GM10266 (cell line): ENCODE data around the gene POLR2M.

Source experiments
- DNase-seq: peaks from one replicate; pipeline ENCODE4 v3.0.0; 2012; ENCODE audit errors: extremely low spot score
- TF ChIP-seq, protein P1 (sequence below): IDR thresholded peaks from 2 replicates; pipeline ENCODE4 v1.5.1; 2012; ENCODE audit warnings: mild to moderate bottlenecking, low read depth; ENCODE audit not compliant: control insufficient read depth, insufficient read depth; ENCODE audit errors: missing control alignments

POLR2M gene

DNA sequence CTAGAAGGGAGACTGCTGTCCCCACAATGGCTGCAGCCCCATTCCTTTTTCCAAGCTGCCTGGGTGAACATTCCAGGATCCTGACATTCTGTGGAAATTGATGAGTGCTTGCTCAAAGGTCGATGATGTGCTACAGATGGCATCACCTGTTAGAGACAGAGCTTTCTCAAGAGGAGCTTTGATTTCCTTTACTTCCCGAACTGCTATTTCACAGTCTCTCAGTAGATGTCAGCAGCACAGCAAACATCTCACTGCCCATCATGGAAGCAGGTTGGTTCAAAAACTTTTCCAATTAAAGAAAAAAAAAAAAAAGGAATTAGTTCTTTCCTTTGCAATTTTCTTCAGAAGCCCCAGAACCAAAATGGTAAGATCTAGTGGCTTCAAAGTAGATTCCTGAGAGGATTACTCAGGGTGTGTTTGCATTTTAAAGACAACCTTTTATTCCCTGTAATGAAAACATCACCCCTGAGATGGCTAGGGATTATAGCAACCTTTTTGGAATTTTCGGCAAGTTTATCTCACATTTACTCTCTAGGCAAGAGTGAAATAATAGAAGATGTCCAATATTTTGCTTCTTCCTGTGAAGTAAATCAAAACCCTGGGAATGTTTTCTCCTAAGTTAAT lies 44.8 kb downstream of the POLR2M start:
- TF ChIP-seq, protein P1, sequence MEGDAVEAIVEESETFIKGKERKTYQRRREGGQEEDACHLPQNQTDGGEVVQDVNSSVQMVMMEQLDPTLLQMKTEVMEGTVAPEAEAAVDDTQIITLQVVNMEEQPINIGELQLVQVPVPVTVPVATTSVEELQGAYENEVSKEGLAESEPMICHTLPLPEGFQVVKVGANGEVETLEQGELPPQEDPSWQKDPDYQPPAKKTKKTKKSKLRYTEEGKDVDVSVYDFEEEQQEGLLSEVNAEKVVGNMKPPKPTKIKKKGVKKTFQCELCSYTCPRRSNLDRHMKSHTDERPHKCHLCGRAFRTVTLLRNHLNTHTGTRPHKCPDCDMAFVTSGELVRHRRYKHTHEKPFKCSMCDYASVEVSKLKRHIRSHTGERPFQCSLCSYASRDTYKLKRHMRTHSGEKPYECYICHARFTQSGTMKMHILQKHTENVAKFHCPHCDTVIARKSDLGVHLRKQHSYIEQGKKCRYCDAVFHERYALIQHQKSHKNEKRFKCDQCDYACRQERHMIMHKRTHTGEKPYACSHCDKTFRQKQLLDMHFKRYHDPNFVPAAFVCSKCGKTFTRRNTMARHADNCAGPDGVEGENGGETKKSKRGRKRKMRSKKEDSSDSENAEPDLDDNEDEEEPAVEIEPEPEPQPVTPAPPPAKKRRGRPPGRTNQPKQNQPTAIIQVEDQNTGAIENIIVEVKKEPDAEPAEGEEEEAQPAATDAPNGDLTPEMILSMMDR: peak; percentile 54
- peak; percentile 17 for DNase-seq

DNA sequence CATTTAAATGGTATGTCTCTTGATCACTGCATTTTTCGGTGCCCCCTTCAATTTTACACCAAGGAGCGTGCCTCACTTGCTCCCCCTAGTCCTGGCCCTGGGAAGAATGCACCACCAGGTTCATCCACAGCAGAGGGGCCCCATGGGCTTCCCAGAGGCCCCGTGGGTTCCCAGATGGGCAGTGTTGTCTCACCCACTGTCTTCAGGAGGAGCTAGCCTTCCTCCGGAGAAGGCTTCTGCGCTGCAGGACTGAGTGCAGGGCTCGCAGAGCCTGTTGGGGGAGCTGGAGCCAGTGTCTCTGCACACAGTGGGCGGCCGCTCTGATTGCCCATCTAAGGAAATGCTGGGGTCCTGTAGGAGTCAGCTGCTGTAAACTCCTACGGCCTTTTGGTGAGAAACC lies 45.9 kb downstream of the POLR2M start:
- TF ChIP-seq, protein P1: peak; percentile 15
- no peak for DNase-seq

DNA sequence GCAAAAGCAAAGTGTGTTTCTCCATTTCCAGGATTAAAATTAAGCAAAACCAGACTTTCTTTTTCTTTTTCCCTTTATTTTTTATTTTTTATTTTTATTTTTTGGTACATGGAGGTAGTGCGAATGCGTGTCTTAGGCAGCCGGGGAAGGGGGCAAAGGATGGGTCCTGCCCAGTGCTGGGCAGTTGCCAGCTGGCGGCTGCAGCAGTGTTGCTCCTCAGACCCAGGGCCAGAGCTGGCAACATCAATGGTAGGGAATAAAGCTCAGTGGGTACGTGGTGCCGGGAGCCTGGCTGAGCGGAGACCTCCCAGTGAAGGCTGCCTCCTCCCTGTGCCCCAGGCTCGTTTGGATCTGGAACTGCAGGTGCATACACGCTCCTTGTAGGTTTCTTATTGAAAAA lies 46.3 kb downstream of the POLR2M start:
- TF ChIP-seq, protein P1: no peak
- DNase-seq: no peak

DNA sequence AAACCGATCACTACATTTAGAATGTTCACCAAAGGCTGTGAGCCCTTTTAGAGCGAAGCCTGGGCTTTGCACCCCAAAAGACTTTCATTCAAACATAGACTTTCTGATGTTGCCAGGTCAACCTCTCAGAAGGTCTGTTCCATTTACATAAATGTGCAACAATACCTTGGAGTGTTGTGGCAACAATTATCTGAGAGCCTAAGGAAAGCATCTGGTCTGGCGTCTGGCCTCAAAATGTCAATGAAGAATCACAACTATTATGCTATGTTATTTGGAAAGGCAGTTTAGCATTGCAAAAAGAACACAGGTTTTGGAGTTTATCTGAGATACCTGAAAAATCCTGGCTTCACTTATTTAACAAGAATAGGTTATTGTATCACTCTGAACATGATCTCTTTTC lies 50.0 kb downstream of the POLR2M start:
- no peak for DNase-seq
- TF ChIP-seq, protein P1: no peak

DNA sequence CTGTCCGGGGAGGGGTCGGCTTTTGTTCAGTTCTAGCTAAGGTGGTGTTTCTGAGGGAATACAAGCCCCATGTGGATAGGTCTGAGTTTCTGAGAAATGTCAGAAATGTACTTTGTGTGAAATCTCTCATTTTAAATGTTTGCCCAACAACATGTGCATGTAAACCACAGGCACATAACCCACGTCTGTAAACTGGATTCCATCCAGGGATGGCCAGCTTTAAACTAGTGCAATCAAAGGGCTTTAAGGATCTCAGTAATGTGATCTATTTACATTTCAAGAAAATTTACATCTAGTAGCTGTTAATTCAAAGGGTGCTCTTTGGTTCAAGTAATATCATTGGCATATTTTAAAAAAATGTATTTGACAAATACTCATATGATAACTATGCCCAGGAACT lies 52.0 kb downstream of the POLR2M start:
- no peak for DNase-seq
- TF ChIP-seq, protein P1: no peak

DNA sequence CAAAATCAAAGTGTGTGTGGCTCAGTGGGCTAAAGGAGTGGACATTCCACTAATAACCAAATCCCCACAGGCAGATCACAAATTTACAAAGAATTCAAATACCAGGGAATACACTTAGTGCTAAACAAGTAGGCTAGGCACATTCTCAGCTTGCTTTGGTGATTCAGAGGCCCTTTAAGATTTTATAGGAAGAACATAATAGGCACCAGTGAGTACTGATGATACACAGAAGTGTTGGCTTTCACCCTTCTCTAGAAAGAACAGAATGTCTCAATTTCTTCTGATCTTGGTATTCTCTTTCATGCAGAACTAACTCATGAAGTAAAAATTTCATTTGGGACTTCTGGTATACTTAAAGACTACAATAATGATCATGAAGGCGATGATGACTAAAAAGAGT lies 55.0 kb downstream of the POLR2M start:
- DNase-seq: no peak
- TF ChIP-seq, protein P1: no peak

DNA sequence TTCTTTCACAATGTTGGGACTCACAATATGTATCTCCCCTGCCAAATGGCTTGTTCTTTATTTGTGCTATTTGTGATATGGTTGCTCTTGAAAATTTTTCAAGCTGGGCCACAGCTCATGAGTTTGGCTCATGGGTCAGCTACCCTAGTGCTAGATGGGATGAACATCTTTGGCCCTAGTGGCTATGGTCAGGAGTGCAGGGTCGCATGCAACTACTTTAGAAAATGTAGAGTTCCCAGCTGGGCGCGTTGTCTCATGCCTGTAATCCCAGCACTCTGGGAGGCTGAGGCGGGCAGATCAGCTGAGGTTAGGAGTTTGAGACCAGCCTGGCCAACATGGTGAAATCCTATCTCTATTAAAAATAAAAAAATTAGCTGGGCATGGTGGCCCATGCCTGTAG lies 55.8 kb downstream of the POLR2M start:
- DNase-seq: no peak

More for the DNA sequence above, 55.8 kb downstream of the POLR2M start:
- TF ChIP-seq, protein P1: no peak
